GM12891 (cell line): ENCODE measurements around the gene C22orf15.

Source experiments
- PAX5 ChIP-seq: IDR thresholded peaks from 2 replicates; pipeline ENCODE4 v1.6.1; 2011; ENCODE audit warnings: low read length, moderate library complexity, mild to moderate bottlenecking; ENCODE audit not compliant: insufficient read depth, severe bottlenecking
- POLR2A ChIP-seq: IDR thresholded peaks from 2 replicates; pipeline ENCODE4 v1.6.1; 2011; ENCODE audit warnings: low read depth, low read length, control low read depth
- POLR2AphosphoS5 ChIP-seq: IDR thresholded peaks from 2 replicates; pipeline ENCODE4 v1.6.1; 2011; ENCODE audit warnings: low read depth, low read length, control low read depth
- POU2F2 ChIP-seq: IDR thresholded peaks from 2 replicates; pipeline ENCODE4 v1.6.1; 2011; ENCODE audit warnings: low read depth, mild to moderate bottlenecking, control low read depth, low read length, moderate library complexity
- TAF1 ChIP-seq: IDR thresholded peaks from 2 replicates; pipeline ENCODE4 v1.6.1; 2011; ENCODE audit warnings: low read depth, low read length, control low read depth

DNA sequence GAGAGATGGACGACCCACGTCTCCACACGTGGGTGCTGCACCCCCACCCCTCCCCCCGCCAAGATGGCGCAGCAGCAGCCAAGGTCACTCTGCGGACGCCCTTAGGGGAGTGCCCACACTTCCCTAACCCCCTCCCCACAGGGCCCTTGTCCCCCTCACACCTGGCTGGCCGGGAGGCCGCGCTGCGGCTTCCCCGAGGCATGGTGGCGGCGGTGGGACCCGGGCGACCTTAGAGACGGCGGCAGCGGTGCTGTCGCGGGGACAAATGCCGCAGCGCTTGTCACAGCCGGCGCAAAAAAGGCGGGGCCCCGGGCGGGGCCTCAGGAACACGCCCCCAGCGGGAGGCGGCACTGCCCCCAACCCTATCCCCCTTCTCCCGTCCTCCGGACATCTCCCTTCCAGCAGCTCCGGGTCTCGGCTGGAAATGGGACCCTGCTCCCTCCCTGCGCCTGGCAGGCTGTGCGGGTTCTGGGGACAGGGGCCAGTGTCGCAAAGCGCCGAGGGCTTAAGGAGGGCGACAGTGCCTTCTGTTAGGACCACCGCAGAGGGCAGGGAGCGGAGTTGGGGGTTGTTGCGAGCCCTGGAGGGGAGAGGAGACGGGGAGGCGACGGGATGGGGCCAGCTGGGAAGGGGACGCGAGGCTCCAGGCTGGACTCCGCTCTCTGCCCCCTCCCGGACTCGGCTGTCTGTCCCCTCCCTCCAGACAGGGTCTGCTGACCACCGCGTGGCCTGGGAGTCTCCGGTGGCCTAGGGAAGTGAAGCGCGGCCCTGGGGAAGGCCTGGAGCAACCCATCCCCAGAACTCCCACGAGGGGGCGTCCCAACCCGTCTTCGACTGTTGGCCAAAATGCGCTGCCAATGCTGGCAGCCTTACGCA, 5.1 kb downstream of the C22orf15 start, which contains the start of gene CHCHD10:
- TF ChIP-seq TAF1 (peak; percentile 58; the same call in 1 of the 2 replicates), POLR2A (peak; percentile 52; the same call in 1 of the 2 replicates), POU2F2 (no peak), PAX5 (no peak), POLR2AphosphoS5 (peak; percentile 82)
